HG03103 (cell line): Measurements from ENCODE around the gene OR5W2.
"Not testable (repeated sequence)": the region's sequence is repeated elsewhere in the genome, so short reads cannot be mapped to it uniquely, and the experiment has no call there.

Experiments used
- ATAC-seq: cut with Tn5 transposase; IDR thresholded peaks from one replicate; pipeline ENCODE4 v1.9.1; 2021; ENCODE audit warnings: low read depth; ENCODE audit not compliant: unreplicated experiment

Gene OR5W2

DNA sequence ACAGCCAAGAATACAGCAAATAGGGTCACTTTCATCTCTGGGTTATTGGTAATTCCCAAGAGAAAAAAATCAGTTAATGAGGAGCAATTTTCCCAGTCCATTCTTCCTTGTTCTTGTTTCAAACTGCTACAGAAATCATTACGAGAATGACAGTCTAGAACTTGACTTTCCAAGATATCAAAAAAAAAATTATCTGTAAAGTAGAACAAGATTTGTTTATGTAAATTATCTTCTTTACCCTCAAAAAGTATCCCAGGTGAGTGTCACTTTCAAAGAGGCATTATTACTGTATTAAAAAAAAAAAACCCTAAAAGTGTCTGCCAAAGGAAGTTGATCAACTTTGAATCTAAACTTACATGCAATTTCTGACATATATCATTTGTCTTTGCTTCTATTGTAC lies at the start of gene OR5W2:
OR5W2 (minus strand) TSS at position 101 of the 400 bp plus-strand sequence; CDS start at position 101, 0 bp downstream.
- ATAC-seq = no peak

DNA sequence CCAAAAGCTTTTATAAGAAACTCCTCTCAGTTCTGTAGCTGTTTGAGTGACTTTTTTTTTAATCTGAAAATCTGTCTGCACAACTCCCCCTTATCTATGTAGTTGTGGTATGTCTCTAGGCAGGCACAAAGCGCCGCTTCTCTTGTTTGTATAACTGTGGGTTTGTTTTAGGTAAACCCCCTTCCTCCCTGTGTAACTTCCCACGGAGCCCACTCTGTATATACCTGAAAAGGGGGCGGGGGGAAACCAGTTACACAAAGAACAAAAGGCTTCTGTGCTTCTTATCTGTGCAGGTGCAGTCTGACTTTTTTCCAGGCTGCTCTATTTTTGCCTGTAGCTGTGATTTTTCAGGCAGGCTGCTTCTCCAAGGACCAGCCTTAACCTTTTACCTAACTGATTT lies 42.1 kb upstream of the OR5W2 start:
- ATAC-seq = no peak

DNA sequence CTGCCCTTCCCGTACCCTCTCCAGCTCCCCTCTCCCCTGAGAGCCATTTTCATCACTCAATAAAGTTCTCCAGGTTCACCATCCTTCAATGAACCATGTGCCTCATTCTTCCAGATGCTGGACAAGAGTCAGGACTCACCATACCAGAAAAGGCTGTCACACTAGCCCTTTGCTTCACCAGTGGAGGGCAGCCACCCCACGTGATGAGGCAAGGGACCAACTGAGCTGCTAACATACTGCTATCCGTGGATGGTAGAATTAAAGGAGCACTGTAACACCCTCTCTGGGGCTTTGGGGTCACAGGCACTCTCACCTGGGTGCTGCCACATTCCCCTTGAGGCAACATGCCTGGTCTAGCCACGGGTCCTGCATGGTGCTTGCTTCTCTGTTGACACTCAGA lies 34.9 kb upstream of the OR5W2 start:
- ATAC-seq = no peak

DNA sequence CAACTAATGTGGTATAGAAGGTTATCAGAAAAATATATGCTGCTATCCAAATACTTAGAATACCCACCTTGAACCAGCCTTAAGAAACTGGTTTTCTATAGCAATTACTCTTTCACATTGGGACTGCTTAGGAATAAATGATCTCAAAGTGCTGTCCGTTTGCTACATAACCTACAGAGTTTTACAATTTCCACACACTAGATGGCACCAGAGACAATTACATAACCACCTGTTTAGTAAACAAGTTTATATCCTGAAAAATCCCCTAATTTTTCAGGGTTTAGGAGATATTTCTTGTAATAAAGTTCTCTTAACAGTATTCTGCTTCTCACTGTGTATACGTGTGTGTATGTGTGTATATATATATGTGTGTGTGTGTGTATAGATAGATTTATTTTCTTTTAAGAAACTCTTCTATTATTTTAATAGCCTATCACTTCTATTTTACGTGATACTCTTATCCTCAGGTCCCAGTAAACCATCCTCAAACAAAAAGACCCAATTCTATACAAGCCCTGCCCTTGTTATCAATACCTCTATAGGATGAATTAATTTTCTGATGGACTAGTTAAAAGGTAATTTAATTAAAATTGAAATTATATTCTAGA lies 28.5 kb upstream of the OR5W2 start:
- no peak for ATAC-seq

DNA sequence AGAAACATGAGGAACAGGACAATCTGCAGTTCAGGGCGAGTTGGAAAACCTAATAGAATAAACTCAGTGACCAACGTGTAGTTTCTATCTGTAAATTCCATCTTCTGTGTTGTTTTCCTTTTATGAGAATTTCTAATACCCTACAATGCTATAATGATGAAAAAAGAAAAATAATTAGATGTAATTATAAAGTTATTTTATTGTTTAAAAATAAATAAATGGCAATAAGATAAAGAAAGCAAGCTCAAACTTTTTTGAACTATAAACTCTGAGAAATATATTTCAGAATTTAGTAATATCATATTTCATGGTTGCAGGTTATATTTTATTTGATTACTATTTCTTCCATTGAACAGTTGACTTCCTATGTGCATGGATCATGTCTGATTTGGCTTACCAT lies 21.9 kb upstream of the OR5W2 start, which contains the start of gene OR5I1:
OR5I1 (minus strand) TSS at position 101 of the 400 bp plus-strand sequence; CDS start at position 101, 0 bp downstream.
- no peak for ATAC-seq

DNA sequence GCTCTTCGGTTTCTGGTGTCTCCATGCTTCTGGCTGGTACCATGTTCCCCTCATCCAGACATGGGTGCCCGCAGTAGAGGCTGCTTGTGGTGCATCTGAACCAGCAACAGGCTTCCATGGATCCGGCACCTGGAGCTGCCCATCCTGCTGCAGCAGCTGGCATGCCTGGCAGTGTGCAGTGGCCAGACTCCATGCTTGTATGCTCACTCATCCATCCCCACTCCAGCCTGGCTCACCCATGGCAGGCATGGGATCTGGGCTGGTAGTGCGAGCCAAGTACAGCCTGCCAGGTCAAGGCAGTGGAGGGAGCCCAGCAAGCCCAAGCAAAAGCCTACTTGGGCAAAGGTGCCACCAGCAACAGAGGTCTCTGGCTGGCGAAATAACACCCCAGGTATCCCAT lies 6.2 kb upstream of the OR5W2 start:
- no peak for ATAC-seq

GRCh38 chr11:55902308-55902707 lies 12.1 kb downstream of the OR5W2 start:
- ATAC-seq = no peak

DNA sequence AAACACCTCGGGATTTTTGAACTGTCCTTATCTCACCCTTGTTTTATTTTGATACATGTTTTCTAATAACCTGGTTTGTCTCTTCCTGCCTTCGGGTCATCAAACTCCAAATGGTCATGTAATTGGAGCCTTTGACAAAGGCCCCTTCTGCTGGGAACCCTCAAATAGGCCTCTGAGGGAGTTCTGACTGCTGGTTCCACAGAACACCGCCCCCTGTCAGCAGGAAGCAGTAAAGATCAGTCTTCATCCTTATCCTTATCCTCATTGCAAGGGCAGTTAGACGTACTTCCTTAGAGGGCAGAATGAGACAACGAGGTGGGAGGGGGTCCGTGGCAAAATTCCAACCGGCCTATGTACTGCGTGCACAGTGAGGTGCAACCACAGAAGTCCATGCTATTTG lies 19.2 kb downstream of the OR5W2 start:
- ATAC-seq = no peak

GRCh38 chr11:55885481-55885880 lies 28.9 kb downstream of the OR5W2 start:
- not testable (repeated sequence) for ATAC-seq

DNA sequence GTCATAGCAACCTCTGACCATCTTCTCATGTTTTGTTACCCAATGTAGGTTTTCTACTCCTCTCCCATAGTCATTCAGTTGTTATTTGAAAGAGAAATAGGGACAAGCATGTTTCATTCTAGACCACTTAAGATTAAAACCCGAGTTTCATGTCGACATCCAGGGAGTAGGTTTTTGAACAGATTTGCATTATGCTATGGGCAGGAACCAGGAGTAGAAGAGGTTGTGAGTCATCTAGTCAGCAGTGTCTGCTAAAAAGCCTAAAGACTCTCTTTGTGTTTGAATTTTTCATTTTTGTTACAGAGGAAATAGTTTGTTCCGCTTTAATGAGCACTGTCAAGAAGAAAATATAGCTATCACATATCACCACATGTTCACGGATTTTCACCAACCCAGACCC lies 29.4 kb downstream of the OR5W2 start:
- not testable (repeated sequence) for ATAC-seq

- not testable (repeated sequence) for ATAC-seq
These were observed 31.4 kb downstream of the OR5W2 start, which contains the start of gene TRIM51 for GRCh38 chr11:55882997-55883396. TRIM51 (plus strand) TSS chr11:55883297; CDS start chr11:55885429, 2,132 bp downstream.

- ATAC-seq = not testable (repeated sequence)
These were observed 41.2 kb downstream of the OR5W2 start for GRCh38 chr11:55873146-55873545.

DNA sequence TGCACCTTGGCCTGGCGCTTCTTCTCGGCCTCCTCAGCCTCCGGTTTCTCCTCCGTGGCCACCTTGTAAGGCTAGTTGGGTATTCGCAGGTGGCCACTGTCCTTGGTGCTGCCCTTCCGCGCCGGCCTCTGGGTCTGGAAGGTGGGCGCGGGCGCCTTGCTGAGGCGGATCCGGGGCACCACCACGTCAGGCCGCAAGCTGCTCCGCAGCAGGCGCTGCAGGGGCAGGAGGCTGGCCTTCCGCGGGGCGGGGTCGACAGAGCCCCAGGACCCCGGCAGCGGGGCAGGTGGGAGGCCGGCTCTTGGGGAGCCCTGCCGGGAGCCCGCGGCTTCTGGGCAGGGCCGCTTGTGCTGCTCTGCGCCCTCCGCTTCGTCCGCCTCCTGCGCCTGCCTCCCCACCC lies 41.7 kb downstream of the OR5W2 start:
- not testable (repeated sequence) for ATAC-seq

GRCh38 chr11:55867354-55867753 lies 47.0 kb downstream of the OR5W2 start:
- ATAC-seq = not testable (repeated sequence)
